Activated CD4-positive, alpha-beta T cell treated with anti-CD3 and anti-CD28 coated beads, Interleukin-2, amount 50 U/mL, for 4 hours (primary cell): ENCODE measurements around the gene SLC9A2.

ENCODE experiments used
- DNase-seq, 2 experiments: peaks; one replicate each; pipeline ENCODE4 v3.0.0-alpha.2; 2020

The SLC9A2 gene

GRCh38 chr2:102677244-102678215 is 58.2 kb downstream of the SLC9A2 start:
- DNase-seq = no peak

DNA sequence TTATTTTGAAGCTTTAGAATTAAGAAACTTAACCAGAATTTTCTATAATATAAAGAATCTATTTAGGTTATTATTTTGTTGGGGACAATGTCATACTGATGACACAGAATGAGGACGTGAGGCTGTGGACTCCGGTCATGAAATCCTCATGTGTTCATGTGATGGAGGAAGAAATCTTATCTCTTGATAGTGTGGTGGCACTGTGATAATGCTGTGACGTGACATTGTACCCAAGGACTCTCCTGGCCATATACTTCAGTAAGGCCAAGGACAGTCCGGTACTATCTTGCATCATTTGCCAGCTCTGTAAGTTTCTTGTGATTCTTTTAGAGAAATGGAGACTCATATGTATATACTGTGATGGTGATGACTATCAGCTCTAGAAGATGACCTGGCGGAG is 59.1 kb downstream of the SLC9A2 start:
- DNase-seq = no peak

GRCh38 chr2:102686479-102687439 is 67.4 kb downstream of the SLC9A2 start:
- DNase-seq = no peak

DNA sequence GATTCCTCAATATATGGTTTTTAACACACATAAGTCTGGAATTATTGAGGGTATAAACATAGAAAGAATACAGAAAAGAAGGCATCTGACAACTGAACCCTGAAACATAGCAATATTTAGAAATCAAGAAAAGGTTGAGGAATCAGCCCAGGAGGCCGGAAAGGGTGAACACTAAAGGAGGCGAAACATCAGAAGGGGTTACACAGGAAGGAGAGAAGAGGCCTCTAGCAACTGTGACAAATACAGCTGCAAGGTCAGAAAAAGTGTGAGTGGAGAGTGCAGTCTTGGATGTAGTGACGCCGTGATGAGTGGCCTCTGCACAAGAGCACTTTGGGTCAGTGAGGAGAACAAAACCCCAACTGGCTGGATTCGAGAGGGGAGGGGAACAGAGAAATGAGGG is 70.7 kb downstream of the SLC9A2 start:
- no peak for DNase-seq

- DNase-seq = no peak
These were observed 77.1 kb downstream of the SLC9A2 start for GRCh38 chr2:102696463-102696862.

DNA sequence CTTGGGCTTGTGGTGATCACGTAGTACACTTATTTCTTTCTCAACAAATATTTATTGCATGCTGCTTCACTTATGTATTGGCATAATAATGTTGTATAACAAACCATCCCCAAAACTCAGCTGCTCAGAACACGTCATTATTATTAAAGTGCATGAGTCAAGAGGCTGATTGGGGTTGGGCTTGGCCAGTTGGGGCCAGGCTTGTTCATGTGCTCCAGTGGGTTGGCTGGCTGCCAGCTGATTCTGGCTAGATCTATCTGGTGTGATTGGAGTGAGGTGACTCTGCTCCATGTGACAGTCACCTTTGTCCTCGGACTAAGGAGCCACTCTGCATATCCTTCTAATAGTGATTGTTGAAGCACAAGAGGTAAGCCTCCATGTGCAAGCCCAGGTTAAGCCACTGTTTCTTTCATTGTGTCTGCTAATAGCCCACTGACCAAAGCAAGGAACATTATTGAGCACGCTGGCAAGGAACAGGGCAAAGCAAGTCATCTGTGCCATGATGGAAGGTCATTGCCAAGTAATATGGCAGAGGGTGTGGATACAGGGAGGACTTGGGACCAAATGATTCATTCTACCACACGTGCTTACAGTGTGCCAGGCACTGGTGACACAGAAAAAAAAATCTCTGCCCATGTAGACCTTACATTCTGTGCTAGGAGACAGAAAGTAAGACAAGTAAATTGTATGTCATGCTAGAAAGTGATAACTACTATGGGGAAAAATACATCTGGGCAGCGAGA is 79.2 kb downstream of the SLC9A2 start:
- no peak for DNase-seq

DNA sequence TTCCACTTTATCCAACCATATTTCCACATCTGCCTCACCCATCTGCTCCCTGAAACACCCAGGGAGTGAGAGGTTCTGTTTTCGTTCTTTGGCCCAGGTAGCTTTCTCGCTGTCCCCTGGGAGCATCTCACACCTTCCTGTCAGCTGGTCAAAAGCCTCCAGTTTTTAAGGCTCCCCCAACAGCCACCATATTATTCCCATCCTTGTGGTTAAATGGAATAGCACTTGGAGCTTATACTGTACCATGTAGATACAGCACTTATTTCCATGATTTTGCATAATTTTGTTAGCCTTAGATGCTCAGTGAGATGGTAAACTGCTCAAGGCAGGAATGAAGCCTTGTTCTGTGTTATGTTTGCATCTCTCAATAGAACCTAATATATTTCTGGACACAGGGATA is 84.0 kb downstream of the SLC9A2 start:
- no peak for DNase-seq

DNA sequence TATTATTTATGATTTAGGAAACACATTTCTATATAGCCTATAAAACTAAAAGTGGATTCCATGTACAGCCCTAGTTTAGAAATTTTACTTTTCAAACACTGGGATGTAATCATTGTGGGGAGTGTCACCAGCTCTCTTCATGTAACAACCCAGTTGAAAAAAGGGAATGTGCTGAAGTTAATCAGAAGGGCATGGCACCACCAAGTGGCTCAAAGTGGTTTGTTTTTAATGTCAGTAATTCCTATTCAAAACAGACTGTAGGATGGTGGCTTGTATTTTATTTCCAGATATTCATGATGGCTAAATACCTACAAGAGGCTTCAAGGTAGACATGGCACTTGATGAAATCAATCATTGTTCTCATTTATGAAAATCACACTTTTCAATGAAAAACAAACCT is 84.4 kb downstream of the SLC9A2 start:
- no peak for DNase-seq

DNA sequence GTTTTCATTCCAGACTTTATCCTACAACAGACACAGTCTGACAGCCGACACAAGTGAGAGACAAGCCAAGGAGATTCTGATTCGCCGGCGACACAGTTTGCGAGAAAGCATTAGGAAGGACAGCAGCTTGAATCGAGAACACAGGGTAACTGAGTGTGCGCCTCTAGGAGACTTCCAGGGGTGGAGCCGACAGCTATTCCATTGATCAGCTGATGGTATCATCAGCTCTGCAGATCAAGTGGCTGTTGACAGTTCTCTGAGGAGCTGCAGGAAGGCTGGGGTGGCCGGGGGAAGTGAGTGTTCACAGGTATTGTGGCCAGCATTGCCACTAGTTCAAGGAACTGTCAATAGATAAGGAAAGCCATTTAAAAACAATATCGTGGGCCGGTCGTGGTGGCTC is 85.2 kb downstream of the SLC9A2 start:
- no peak for DNase-seq

GRCh38 chr2:102707796-102708695 is 88.7 kb downstream of the SLC9A2 start:
- DNase-seq = no peak

GRCh38 chr2:102708847-102709559 is 89.7 kb downstream of the SLC9A2 start:
- no peak for DNase-seq

DNA sequence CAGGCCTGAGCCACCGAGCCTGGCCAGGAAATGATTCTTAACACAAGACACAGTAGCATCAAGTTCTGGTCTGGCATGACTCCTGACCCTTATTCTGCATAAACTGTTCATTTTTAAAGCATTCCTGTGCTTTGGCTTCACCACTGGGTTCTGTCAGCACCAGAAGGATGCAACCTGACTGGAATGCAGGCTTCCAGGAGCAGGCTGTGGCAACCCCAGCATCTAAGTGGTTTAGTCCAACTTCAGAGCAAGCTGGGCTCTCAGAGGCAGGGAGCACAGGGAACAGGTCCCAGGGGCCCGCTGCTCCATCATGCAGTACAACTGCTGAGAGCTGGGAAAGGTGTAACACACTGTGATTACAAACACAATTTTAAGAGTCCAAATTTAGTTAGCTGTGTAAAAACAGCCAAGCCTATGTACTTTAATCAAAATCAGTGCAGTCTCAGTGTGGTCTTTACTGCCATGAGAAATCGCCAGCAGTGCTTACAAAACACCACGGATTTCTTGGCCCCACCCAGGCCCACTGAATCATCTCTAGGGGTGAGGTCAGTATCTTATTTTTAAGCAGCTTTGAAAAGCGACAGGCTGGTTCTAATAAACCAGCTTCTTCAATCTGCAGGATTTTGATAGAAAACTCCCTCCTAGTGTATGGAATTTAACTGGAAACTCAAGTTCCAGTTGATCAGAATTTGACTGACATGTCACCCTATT is 98.1 kb downstream of the SLC9A2 start:
- no peak for DNase-seq

DNA sequence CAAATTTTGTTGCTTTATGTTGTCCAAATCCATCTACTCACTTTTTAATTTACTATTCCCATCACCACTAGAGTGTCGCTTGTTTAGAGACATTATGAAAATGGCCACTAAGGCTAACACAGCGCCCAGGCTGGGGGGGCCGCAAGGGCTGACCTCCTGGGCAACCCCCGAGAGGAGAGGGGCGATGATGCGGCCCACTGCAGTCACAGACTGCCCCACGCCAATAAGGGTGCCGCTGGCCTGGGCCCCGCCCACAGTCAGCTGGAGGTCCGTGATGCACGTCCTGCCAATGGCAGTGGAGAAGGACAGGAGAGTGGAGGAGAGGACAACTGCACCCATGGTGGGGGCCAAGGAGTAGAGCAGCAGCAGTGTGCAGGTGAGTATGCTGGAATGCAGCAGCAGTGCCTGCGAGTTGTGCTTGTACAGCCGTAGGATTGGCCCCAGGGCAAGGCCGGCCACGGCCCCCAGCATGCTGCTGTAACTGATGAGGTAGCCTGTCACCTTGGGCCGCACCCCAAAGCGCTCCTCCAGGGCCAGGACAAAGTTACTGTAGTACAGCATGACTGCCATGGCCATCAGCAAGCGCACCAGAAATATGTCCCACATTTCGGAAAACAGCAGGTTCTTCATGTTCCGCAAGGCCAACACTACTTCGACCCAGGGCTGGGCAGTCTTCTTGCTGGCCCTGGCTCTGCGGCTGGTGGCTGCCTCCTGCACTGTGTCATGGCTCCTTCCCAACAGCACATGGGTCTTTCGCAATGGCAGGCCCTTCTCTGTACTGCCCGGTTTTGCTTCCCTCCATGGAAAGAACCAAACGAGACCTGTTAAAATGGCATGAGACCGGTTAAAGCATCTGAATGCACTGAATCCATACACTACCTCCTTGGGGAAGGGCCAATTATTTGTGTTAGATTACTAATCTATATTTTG is 99.3 kb downstream of the SLC9A2 start:
- no peak for DNase-seq

- DNase-seq = no peak
These were observed 104.7 kb downstream of the SLC9A2 start for GRCh38 chr2:102724016-102724490.

DNA sequence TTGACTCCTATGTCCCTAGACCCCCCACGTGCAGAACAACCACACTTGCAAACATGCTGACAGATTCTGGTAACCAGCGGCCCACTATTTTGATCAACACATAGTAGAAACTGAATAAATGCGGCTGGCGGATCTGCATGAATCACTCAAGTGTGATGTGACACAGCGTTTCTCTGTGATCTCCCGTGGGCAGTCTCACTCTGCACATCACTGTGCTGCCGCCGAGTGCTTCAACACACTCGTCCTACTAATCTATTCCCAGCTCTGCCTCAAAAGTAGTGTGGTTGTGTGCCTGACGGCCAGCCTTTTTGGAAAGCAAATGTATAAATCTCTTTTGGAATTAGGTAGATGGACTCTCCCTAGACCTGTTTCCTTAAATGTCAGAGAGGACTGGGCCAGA is 105.2 kb downstream of the SLC9A2 start:
- no peak for DNase-seq

DNA sequence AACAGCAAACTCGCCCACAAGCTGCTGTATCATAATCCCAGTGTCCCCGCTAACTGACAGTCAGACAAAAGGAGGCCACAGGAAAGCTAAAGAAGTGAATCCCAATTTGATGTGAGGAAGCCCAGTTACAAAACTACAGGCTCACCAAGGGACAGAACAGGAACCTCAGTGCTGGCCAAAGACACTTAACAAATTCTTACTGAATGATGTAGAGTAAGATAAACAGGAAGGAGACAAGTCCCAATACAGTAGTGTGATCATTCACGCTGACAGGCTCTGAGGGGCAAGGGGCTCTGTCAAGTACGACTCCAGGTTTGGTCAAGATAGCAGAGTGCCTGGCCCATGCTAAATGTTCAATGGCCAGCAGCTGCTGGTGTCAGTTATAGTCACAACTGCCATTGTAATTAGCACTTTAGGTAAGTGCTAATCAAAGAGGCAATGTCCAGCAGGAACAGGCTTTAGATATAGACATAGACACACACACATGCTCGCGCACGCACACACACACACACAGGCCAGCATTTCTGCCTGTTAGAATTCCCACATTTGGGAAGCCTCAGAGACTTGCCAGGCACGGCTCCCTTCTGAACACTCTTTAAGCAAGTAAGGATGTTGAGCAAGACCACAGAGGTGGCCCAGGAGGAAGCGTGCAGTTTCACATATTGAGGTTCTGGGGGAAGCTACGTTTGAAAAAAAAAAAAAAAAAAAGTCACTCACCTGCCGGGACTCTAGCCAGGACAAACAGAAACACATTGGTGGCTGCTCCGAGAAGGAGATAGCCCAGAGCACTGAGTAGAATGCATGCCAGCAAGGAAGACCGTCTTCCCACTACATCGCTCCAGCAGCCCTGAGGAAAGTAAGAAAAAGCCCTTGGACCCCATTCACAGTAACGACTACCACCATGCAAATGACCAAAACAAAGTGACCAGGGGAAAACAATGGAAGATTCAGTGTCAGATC is 107.1 kb downstream of the SLC9A2 start:
- DNase-seq = no peak

DNA sequence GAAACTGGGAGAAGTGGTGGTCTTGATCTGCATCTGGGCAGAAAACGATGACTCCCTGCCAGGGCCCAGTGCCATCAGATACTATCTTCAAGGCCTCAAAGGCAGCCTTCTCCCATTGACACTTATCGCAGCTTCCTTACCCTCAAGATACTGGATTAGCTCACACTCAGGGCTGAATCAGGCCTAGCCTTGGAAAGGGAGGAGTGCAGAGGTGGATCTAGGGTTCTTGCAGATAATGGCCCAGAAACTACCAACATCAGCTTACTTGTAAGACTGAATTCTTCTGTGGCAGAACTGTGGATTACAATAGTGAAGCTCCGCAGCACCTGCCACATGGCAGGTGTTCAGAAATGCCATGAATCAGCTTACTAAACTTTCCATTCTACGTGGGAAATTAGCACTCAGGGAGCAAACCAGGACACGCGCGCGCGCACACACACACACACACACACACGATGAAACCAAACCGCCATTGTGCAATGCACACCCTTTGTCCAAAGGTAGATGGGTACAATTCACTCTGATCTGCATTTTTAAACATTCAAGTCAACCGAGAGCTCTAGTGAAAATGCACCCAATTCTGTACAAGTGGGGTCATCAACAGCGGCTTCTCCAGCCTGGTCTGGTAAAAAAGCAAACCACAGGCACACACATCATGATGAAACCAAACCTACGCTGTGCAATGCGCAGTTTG is 116.2 kb downstream of the SLC9A2 start:
- DNase-seq = no peak
